ENCODE data around the gene MUL1. TPM values are rescaled to one million over a fixed set of nuclear protein-coding genes. Genes with fewer than 3 reads are reported as not detected.

MUL1 gene
- total RNA-seq (2021; ENCODE audit: unreplicated experiment) (24.7 TPM), Bru-seq, nascent RNA (percentile 85 among the genes with signal in this experiment), BruChase-seq, experiment 1, labeled RNA remaining after a 6-hour chase (percentile 66 among the genes with signal in this experiment), BruChase-seq, experiment 2, labeled RNA remaining after a 2-hour chase (percentile 89 among the genes with signal in this experiment)
- 19.2 and 21.0 TPM in 2 replicates for polyA plus RNA-seq (2012)
- long read RNA-seq, transcript MUL1-201 (4 exons, 2,438 nt), result major isoform, 67 of 80 reads
- long read RNA-seq, partial matches to known transcripts, result 0 of 80 reads
- long read RNA-seq, other reads (novel, unspliced or antisense), result 13 of 80 reads

- ChIA-PET CTCF (interaction anchor here (1.1 to 1.7 kb wide), 2 partner anchors 12 to 126 kb away, joined by 3 to 4 read pairs; no protein-coding TSS in a partner anchor), RAD21 (ENCODE audit: low non-redundant PET in 1 of 2, low total read pairs in 2 of 2, uncharacterized antibody in 2 of 2, unreplicated experiment in 2 of 2) (no interaction called here), POLR2A (no interaction called here)
- intact Hi-C loops (cut with micrococcal nuclease), result no loop called here
- H3K4me3 ChIP-seq (replicated peaks in 1 of 2; ENCODE audit: low read depth in 1 of 2, low read length in 2 of 2), result peak within 1 kb of the TSS; percentile 97 to 100
- DNase-seq (ENCODE audit: low read depth, low spot score) (peak; percentile 88), ATAC-seq (peak; percentile 94)
- peaks cover 5 to 22% of the 10 kb centered on the region in 2 experiments; a peak in 3 of 4 replicates for H3K36me3 ChIP-seq (ENCODE audit: control insufficient read depth in 1 of 2, insufficient read depth in 2 of 2, low read length in 2 of 2)
- no peak within 1 kb of the TSS for H2AFZ ChIP-seq (ENCODE audit: low read depth, low read length, poor library complexity, severe bottlenecking)
- peaks cover 51% of the 10 kb centered on the region for H3K79me2 ChIP-seq (ENCODE audit: insufficient read depth, low read length)
- H3K4me1 ChIP-seq (ENCODE audit: control insufficient read depth in 1 of 2, insufficient read depth in 2 of 2, low read length in 2 of 2), result peaks cover 13 to 20% of the 10 kb centered on the region in 2 experiments
- H4K20me1 ChIP-seq (ENCODE audit: insufficient read depth), result no peaks in the 10 kb centered on the region
- H3K9me2 ChIP-seq (ENCODE audit: insufficient read depth), result no peaks in the 10 kb centered on the region
- H3K27me3 ChIP-seq (ENCODE audit: insufficient read depth, low read length), result no peaks in the 10 kb centered on the region
- BruUV-seq (replicated peaks), result TSS peak; percentile 75
- peak within 1 kb of the TSS; percentile 76 for H3K27ac ChIP-seq (ENCODE audit: low read depth, low read length)
- no peaks in the 10 kb centered on the region for H3K9me3 ChIP-seq (ENCODE audit: control insufficient read depth in 1 of 2, insufficient read depth in 1 of 2, low read depth in 1 of 2, low read length in 2 of 2)
- peak within 1 kb of the TSS; percentile 96 for H3K4me2 ChIP-seq (ENCODE audit: low read length)
- TF ChIP-seq SP1 (IDR thresholded peaks at IDR 0.05; ENCODE audit: low read depth) (peak; percentile 56), SRF (IDR thresholded peaks at IDR 0.05; ENCODE audit: low read depth) (peak; percentile 96), ELF1 (IDR thresholded peaks at IDR 0.05; ENCODE audit: borderline replicate concordance, low read depth) (peak; percentile 78), POLR2AphosphoS5 (IDR thresholded peaks at IDR 0.05; ENCODE audit: low read depth, low read length) (peak; percentile 82), TCF7L2 (IDR thresholded peaks at IDR 0.05; ENCODE audit: borderline replicate concordance, extremely low read depth, insufficient read depth, insufficient read length) (no peak), MAX (IDR thresholded peaks at IDR 0.05) (peak; percentile 80), CBX3 (IDR thresholded peaks at IDR 0.05; ENCODE audit: low read depth) (no peak), SIN3A (IDR thresholded peaks at IDR 0.05; ENCODE audit: low read depth) (peak; percentile 74), ZFX (IDR thresholded peaks at IDR 0.05) (peak; percentile 95)
- H3K9ac ChIP-seq (ENCODE audit: low read length), result peak within 1 kb of the TSS; percentile 92
These were observed at the start of gene MUL1 for GRCh38 chr1:20507564-20508410. Gene MUL1 (minus strand): TSS chr1:20508151. CDS start chr1:20508024, 127 bp downstream.
